22Rv1 (cell line): ENCODE data around the gene VEPH1.

Source experiments
- H3K27ac ChIP-seq: fragments of 450-650 bp; 2 replicates; pipeline ENCODE4 v1.5.1; 2017
- CTCF ChIP-seq: fragments of 450-650 bp; IDR thresholded peaks from 2 replicates; pipeline ENCODE4 v1.5.1; 2017; ENCODE audit warnings: mild to moderate bottlenecking
- ZFX ChIP-seq: fragments of 450-650 bp; IDR thresholded peaks from 2 replicates; pipeline ENCODE4 v1.6.1; 2017; ENCODE audit warnings: antibody characterized with exemption, borderline replicate concordance

VEPH1 gene

DNA sequence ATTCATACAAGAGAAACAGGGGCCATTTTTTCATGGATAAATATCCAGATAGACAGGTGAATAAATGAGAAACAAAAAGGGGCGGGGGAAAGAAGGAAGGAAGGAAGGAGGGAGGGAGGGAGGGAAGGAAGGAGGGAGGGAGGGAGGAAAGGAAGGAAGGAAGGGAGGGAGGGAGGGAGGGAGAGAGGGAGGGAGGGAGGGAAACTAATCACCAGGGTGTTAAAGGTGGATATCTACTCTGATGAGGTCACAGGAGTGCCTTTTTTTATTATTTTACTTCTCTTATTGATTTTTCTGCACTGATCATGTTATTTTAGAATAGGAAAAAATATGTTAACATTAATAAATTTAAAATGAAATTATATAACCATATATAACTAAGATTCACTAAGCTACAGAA lies 10.4 kb upstream of the VEPH1 start:
- TF ChIP-seq CTCF (no peak), ZFX (no peak)
- no peak overlapping the region for H3K27ac ChIP-seq

DNA sequence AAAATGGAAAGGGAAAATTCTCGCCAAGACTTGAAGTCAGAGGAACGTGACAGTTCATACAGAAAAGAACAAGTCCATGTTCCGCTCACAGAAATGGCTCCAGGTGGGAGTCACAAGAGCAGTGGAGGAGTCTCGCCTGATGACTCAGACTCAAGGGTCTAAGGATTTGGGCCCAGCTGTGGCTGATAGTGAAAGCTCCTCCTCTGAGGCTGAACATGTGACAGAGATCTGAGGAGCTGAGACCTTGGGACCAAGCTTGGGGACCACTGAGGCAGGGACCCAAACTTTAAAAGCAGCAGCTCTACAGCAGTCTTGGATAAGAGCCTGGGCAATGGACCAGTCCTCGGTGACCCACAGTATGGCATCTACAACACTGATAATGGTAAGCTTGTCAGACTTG lies 9.3 kb upstream of the VEPH1 start:
- no peak for TF ChIP-seq ZFX
- no peak for TF ChIP-seq CTCF
- no peak overlapping the region for H3K27ac ChIP-seq

GRCh38 chr3:157508461-157508860 lies 5.2 kb upstream of the VEPH1 start:
- TF ChIP-seq CTCF: no peak
- no peak for TF ChIP-seq ZFX

GRCh38 chr3:157501863-157502262 lies 1.4 kb downstream of the VEPH1 start:
- TF ChIP-seq CTCF (no peak), ZFX (no peak)
- H3K27ac ChIP-seq: no peak overlapping the region

More at GRCh38 chr3:157508461-157508860, 5.2 kb upstream of the VEPH1 start:
- no peak overlapping the region for H3K27ac ChIP-seq

DNA sequence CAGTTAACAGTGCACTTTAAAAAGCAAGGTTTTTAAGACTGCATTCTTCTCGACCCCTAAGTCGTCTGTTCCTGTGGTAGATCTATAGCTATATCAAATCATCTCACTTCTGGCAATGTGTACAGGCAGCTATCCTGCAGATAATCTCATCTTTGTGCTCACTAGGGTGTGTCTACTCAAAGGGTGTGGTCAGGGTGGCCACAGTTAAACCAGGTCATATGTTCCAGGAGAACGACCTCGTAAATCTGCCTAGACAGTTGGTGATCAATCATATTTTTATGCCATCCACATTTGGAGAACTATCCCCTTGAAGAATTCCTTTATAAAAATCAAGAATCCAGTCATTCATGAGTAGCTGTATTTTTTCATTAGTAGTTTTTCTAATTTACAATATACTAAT lies 3.0 kb downstream of the VEPH1 start:
- no peak for TF ChIP-seq CTCF
- TF ChIP-seq ZFX: no peak
- H3K27ac ChIP-seq: no peak overlapping the region

- no peak for TF ChIP-seq CTCF
- TF ChIP-seq ZFX: no peak
- no peak overlapping the region for H3K27ac ChIP-seq
Measured at GRCh38 chr3:157499342-157499963, 3.8 kb downstream of the VEPH1 start.

DNA sequence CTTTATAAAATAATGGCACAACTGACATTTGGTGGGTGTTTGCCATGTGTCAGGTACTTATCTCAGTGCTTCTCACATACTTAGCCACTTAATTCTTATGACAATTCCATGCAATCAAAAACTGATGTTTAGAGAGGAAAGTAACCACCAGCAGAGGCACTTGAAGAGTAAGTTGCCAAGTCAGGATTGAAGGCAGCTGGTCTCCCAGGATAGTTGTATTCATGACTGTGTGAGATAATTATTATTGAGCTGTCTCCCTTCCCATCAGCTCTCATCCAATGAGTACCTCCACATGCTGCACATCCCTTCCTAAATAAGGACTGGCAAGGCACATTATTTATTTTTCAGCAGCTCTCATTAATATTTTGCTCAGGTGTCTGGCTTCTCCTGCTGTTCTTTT lies 4.8 kb downstream of the VEPH1 start:
- no peak for TF ChIP-seq CTCF
- TF ChIP-seq ZFX: no peak
- no peak overlapping the region for H3K27ac ChIP-seq
